Adrenal gland (tissue), 5 donors: ENCODE data around the gene MARK3.

Experiments used
- CTCF ChIP-seq, 6 experiments: fragments of 450-650 bp in 4 of 6; fragments of 200-600 bp in 2 of 6; sonication (generic) in 1 of 6; IDR thresholded peaks; 1 replicate in 5 of 6; 2 replicates in 1 of 6; pipeline versions ENCODE4 v1.5.1 to v1.8.0; 2016 to 2021; ENCODE audit warnings: antibody characterized with exemption in 6 of 6, mild to moderate bottlenecking in 2 of 6, moderate library complexity in 1 of 6
- POLR2A ChIP-seq, 2 donors: fragments of 450-650 bp; IDR thresholded peaks; one replicate each; pipeline ENCODE4 v1.6.1; 2017; ENCODE audit warnings: antibody characterized with exemption in 2 of 2, mild to moderate bottlenecking in 2 of 2, moderate library complexity in 1 of 2
- donor health status: DM: no; HTN: no; CAD: no.

DNA sequence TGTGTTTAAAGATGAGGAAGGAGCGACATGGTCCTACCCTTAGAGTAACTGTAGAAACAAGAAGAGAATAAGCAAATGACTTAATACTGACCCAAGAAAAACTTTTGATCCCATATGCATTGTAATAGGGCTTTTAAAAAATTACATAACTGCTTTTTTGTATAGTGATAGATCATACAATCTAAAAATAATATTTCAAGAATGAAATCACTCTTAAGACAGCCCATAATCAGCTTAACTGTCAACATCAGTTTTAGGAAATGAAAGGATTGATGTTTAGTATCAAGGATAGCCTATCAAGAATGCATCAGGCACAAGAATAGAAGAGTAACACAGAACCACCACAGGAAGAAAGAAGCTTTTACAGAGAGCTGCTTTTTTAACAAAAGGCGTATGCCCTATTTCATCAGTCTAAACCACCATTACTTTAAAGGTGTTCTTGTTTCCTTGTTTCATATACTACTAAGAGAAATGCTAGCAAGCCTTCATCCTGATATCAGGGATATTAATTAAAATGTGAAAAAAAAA lies 64.5 kb downstream of the MARK3 start:
- no peak for TF ChIP-seq CTCF (IDR thresholded peaks at IDR 0.05)
- no peak for TF ChIP-seq POLR2A (IDR thresholded peaks at IDR 0.05)
